Measurements from ENCODE around the gene C14orf93.
A peak's percentile ranks its signal among the peaks of the same experiment; 100 is the strongest.
"Not testable (repeated sequence)": the region's sequence is repeated elsewhere in the genome, so short reads cannot be mapped to it uniquely, and the experiment has no call there.

C14orf93 gene

GRCh38 chr14:23020143-23021128 is 10.5 kb upstream of the C14orf93 start:
- no peak for DNase-seq

- no peak for DNase-seq
Measured at GRCh38 chr14:23018107-23018506, 8.2 kb upstream of the C14orf93 start.

- no peak for DNase-seq
Measured at GRCh38 chr14:23017091-23017490, 7.1 kb upstream of the C14orf93 start.

- no peak for DNase-seq
Measured at GRCh38 chr14:23015618-23016017, 5.7 kb upstream of the C14orf93 start.

- DNase-seq: not testable (repeated sequence)
Measured at GRCh38 chr14:23013749-23014054, 3.8 kb upstream of the C14orf93 start.

GRCh38 chr14:23013054-23013748 is 3.3 kb upstream of the C14orf93 start:
- no peak for DNase-seq

GRCh38 chr14:23009483-23009938 is 432 bp downstream of the C14orf93 start:
- DNase-seq: no peak

- DNase-seq: no peak
Measured at GRCh38 chr14:23008831-23009230, 1.1 kb downstream of the C14orf93 start.

- DNase-seq: peak; percentile 96
Measured at GRCh38 chr14:23006544-23007419, 3.2 kb downstream of the C14orf93 start.

- DNase-seq: no peak
Measured at GRCh38 chr14:23006188-23006534, 3.8 kb downstream of the C14orf93 start.

- no peak for DNase-seq
Measured at GRCh38 chr14:23005451-23006187, 4.3 kb downstream of the C14orf93 start.

- not testable (repeated sequence) for DNase-seq
Measured at GRCh38 chr14:23004274-23004673, 5.7 kb downstream of the C14orf93 start.

- DNase-seq: no peak
Measured at GRCh38 chr14:23002592-23002991, 7.4 kb downstream of the C14orf93 start.

GRCh38 chr14:23000860-23001259 is 9.1 kb downstream of the C14orf93 start:
- DNase-seq: no peak

GRCh38 chr14:22998329-22999012 is 11.5 kb downstream of the C14orf93 start:
- no peak for DNase-seq

GRCh38 chr14:22997676-22998323 is 12.1 kb downstream of the C14orf93 start:
- no peak for DNase-seq

GRCh38 chr14:22996768-22997654 is 12.9 kb downstream of the C14orf93 start:
- no peak for DNase-seq

- DNase-seq: no peak
Measured at GRCh38 chr14:22995889-22996625, 13.9 kb downstream of the C14orf93 start.

- DNase-seq: no peak
Measured at GRCh38 chr14:22994762-22995275, 15.1 kb downstream of the C14orf93 start.
